Esophagus muscularis mucosa (tissue), 4 donors: ENCODE data around the gene ATP5F1D. TPM values are rescaled to one million over a fixed set of nuclear protein-coding genes. Genes with fewer than 3 reads are reported as not detected.
A peak's percentile ranks its signal among the peaks of the same experiment; 100 is the strongest.
"Not testable (repeated sequence)": the region's sequence is repeated elsewhere in the genome, so short reads cannot be mapped to it uniquely, and the experiment has no call there.

ENCODE experiments used
- DNase-seq: peaks from one replicate; pipeline ENCODE4 v3.0.0-alpha.2; 2017; ENCODE audit errors: extremely low spot score
- H3K27ac ChIP-seq, 4 donors: fragments of 200-600 bp; sonication (generic); replicated peaks in 1 of 4; 1 replicate in 3 of 4; 2 replicates in 1 of 4; pipeline ENCODE4 v1.5.1; 2016 to 2019; ENCODE audit warnings: mild to moderate bottlenecking in 1 of 4
- H3K27me3 ChIP-seq, 4 donors: fragments of 200-600 bp; sonication (generic); one replicate each; pipeline versions ENCODE4 v1.5.1 to v1.6.0; 2016 to 2019
- H3K36me3 ChIP-seq, 4 donors: fragments of 200-600 bp; sonication (generic); one replicate each; pipeline ENCODE4 v1.5.1; 2016 to 2019
- H3K4me1 ChIP-seq, 4 donors: fragments of 200-600 bp; sonication (generic); one replicate each; pipeline ENCODE4 v1.5.1; 2016 to 2019
- H3K4me3 ChIP-seq, 4 donors: fragments of 200-600 bp; sonication (generic); 1 replicate in 2 of 4; 2 replicates in 2 of 4; pipeline ENCODE4 v1.5.1; 2016 to 2019; ENCODE audit warnings: mild to moderate bottlenecking in 4 of 4, moderate library complexity in 1 of 4
- H3K9me3 ChIP-seq, 4 donors: fragments of 200-600 bp; sonication (generic); 1 replicate in 3 of 4; 2 replicates in 1 of 4; pipeline ENCODE4 v1.5.1; 2016 to 2019
- EP300 ChIP-seq: sonication (generic); formaldehyde crosslinking; IDR thresholded peaks from one replicate; pipeline ENCODE4 v1.6.1; 2017; ENCODE audit warnings: antibody characterized with exemption
- POLR2A ChIP-seq: fragments of 450-650 bp; IDR thresholded peaks from one replicate; pipeline ENCODE4 v1.6.1; 2017; ENCODE audit warnings: antibody characterized with exemption, moderate library complexity, mild to moderate bottlenecking, low read depth
- POLR2AphosphoS5 ChIP-seq, 2 donors: sonication (generic); formaldehyde crosslinking; IDR thresholded peaks; one replicate each; pipeline ENCODE4 v1.6.1; 2017; ENCODE audit warnings: antibody characterized with exemption in 2 of 2
- WGBS: methylation state at CpG from one replicate; pipeline ENCODE4 v1.1.5; 2018; 5-methylcytosine and 5-hydroxymethylcytosine counted together
- intact Hi-C: fragments of 100-400 bp; cut with DNase I; formaldehyde crosslinking; loops from one replicate; pipeline ENCODE4 v1.15.1; 2023
- total RNA-seq, 4 donors: library from RNA; depleted of rRNA; stranded (reverse); fragments of >200 nt; gene quantifications; one replicate each; pipeline versions ENCODE4 v1.1.0 to v1.2.1, GENCODE V29; 2016
- TF ChIP-seq, protein P1 (sequence below), 3 experiments: fragments of 200-600 bp in 2 of 3; fragments of 450-650 bp in 1 of 3; sonication (generic) in 2 of 3; IDR thresholded peaks; one replicate each; pipeline ENCODE4 v1.5.1; 2017 to 2019; ENCODE audit warnings: antibody characterized with exemption in 3 of 3, mild to moderate bottlenecking in 2 of 3, moderate library complexity in 1 of 3

Gene ATP5F1D
- total RNA-seq, 4 donors from 2014 or later: 77.5 to 140 (median 109) TPM

GRCh38 chr19:1244693-1245451, 3.3 kb downstream of the ATP5F1D start:
- 67% methylated on average over 1 of the region's 31 CpGs for WGBS
- Histone ChIP-seq H3K9me3 (no peaks in the 10 kb centered on the region), H3K27me3 (peaks cover 0 to 3% (median 0%) of the 10 kb centered on the region in 4 donors), H3K4me3 (peak overlapping the region; percentile 22 to 44 (median 31)), H3K36me3 (peaks cover 0 to 3% (median 1%) of the 10 kb centered on the region in 4 donors), H3K4me1 (peaks cover 71 to 81% (median 77%) of the 10 kb centered on the region in 4 donors), H3K27ac (peak overlapping the region; percentile 91 to 100 (median 100))
- TF ChIP-seq POLR2AphosphoS5 (IDR thresholded peaks at IDR 0.05) (peak; percentile 24 to 57), POLR2A (no peak)
- no peak for DNase-seq
- intact Hi-C loops: loop anchor here (1.0 kb wide), 1 partner anchor 22 kb away; no protein-coding TSS in a partner anchor

DNA sequence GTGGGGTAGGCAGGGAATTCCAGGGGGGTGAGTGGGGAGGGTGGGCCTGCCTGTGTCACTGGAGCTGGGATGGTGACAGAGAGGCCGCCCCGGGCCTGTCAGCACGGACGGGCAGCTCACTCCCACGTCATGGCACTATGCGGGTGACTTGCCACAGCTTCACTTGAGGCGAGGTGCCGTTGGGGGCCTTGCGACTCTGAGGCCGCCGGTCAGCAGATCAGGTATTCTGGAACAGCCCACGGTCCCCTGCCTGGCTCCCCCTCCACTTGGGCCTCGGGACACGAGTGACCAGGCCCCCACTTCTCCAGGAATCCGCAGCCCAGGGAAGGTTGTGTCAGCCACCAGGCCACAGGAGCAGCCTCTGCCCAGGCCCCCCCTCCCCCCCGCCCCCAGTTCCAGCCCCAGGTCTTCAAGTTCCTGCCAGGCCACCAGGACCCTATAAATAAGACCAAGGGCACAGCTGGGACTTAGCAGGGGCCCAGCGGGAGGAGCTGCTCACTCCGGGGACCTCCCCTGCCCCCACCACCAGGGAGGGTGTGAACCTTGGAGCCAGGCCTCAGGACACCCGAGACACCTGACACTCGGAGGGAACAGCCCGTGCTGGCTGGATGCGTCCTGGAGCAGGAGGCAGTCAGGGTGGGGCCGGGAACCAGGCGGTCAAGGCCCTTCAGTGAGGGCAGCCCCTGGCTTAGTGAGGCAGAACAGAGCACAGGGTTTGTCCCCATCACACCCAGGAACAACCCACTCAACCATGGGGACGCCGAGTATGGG, 4.1 kb downstream of the ATP5F1D start:
- Histone ChIP-seq H3K27me3 (peaks cover 0 to 3% (median 0%) of the 10 kb centered on the region in 4 donors), H3K9me3 (no peaks in the 10 kb centered on the region), H3K36me3 (peaks cover 0 to 8% (median 6%) of the 10 kb centered on the region in 4 donors), H3K4me1 (peaks cover 65 to 77% (median 69%) of the 10 kb centered on the region in 4 donors), H3K4me3 (peak overlapping the region; percentile 22 to 44 (median 31)), H3K27ac (peak overlapping the region; percentile 91 to 100 (median 100))
- intact Hi-C loops: no loop called here
- TF ChIP-seq POLR2A (peak; percentile 45), POLR2AphosphoS5 (IDR thresholded peaks at IDR 0.05) (peak; percentile 95), EP300 (peak; percentile 77)
- TF ChIP-seq, protein P1, sequence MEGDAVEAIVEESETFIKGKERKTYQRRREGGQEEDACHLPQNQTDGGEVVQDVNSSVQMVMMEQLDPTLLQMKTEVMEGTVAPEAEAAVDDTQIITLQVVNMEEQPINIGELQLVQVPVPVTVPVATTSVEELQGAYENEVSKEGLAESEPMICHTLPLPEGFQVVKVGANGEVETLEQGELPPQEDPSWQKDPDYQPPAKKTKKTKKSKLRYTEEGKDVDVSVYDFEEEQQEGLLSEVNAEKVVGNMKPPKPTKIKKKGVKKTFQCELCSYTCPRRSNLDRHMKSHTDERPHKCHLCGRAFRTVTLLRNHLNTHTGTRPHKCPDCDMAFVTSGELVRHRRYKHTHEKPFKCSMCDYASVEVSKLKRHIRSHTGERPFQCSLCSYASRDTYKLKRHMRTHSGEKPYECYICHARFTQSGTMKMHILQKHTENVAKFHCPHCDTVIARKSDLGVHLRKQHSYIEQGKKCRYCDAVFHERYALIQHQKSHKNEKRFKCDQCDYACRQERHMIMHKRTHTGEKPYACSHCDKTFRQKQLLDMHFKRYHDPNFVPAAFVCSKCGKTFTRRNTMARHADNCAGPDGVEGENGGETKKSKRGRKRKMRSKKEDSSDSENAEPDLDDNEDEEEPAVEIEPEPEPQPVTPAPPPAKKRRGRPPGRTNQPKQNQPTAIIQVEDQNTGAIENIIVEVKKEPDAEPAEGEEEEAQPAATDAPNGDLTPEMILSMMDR (IDR thresholded peaks at IDR 0.05): no peak
- 65% methylated on average over 18 of the region's 26 CpGs for WGBS
- no peak for DNase-seq

GRCh38 chr19:1246265-1247087, 4.9 kb downstream of the ATP5F1D start:
- intact Hi-C loops: not testable (repeated sequence)

GRCh38 chr19:1247748-1248138, 6.2 kb downstream of the ATP5F1D start:
- intact Hi-C loops: no loop called here
- Histone ChIP-seq H3K4me3 (peak overlapping the region; percentile 77 to 89 (median 82)), H3K36me3 (peaks cover 6 to 24% (median 20%) of the 10 kb centered on the region in 4 donors), H3K9me3 (no peaks in the 10 kb centered on the region), H3K27me3 (peaks cover 0 to 3% (median 0%) of the 10 kb centered on the region in 4 donors), H3K4me1 (peaks cover 55 to 81% (median 71%) of the 10 kb centered on the region in 4 donors), H3K27ac (peak overlapping the region; percentile 100)
- TF ChIP-seq, protein P1 (IDR thresholded peaks at IDR 0.05): no peak
- no peak for TF ChIP-seq EP300
- no peak for TF ChIP-seq POLR2AphosphoS5 (IDR thresholded peaks at IDR 0.05)
- no peak for TF ChIP-seq POLR2A
- WGBS: 86% methylated on average over 1 of the region's 8 CpGs
- no peak for DNase-seq

More at GRCh38 chr19:1246265-1247087, 4.9 kb downstream of the ATP5F1D start:
- not testable (repeated sequence) for H3K27me3 ChIP-seq, DNase-seq, H3K9me3 ChIP-seq
- Histone ChIP-seq H3K36me3 (peaks cover 2 to 16% (median 14%) of the 10 kb centered on the region in 4 donors), H3K4me3 (peak overlapping the region in 2 of 4 donors; percentile 24 to 44), H3K27ac (peak overlapping the region; percentile 91 to 100 (median 100)), H3K4me1 (peaks cover 57 to 77% (median 68%) of the 10 kb centered on the region in 4 donors)
- WGBS: 79% methylated on average over 23 of the region's 27 CpGs

DNA sequence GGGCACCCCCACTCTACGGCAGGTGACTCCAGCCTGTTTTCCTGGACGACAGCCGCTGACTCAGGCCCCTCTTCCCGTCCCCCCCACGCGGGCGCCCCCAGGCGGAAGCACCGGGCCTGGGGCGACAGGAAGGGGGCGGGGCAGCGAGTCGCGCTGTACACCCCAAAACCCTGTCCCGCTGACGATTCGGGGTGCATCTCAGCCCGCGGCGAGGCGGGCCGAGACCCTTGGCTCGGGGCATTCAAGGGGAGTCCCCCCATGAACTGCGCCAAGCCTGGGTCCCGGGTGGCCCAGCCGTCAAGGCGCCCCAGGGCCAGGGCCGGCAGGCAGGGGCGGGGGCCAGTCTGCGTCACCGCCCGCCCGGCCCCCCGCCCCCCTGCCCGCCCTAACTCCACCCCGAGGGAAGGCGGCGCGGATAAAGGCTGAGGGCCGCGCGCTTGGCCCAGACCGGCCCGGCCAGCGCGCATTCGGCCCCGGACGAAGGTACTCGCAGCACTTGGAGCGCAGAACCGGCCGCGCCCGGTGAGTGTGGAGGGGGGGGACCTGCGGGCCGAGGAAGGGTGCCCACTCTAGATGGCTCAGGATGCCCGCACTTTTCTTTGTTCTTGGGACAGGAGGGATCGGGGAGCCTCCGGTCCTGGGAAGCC, 6.7 kb downstream of the ATP5F1D start, which contains the start of gene MIDN:
TSS of gene MIDN (plus strand) at position 445 of the 647 bp plus-strand sequence. CDS start 1,714 bp downstream, outside the sequence.
- DNase-seq: peak; percentile 96
- intact Hi-C loops: no loop called here

More for the DNA sequence above, 6.7 kb downstream of the ATP5F1D start, which contains the start of gene MIDN:
- peaks cover 0 to 3% (median 0%) of the 10 kb centered on the region in 4 donors for H3K27me3 ChIP-seq
- peaks cover 50 to 81% (median 71%) of the 10 kb centered on the region in 4 donors for H3K4me1 ChIP-seq
- TF ChIP-seq POLR2AphosphoS5 (IDR thresholded peaks at IDR 0.05): peak; percentile 63 to 97
- TF ChIP-seq, protein P1 (IDR thresholded peaks at IDR 0.05): peak in 2 of 3 experiments; percentile 18 to 25
- peak; percentile 94 for TF ChIP-seq POLR2A
- peak; percentile 34 for TF ChIP-seq EP300
- peak within 1 kb of the TSS; percentile 77 to 89 (median 82) for H3K4me3 ChIP-seq
- peak within 1 kb of the TSS; percentile 100 for H3K27ac ChIP-seq
- H3K9me3 ChIP-seq: no peaks in the 10 kb centered on the region
- WGBS: 0% methylated on average over 2 of the region's 60 CpGs
- peaks cover 6 to 24% (median 20%) of the 10 kb centered on the region in 4 donors for H3K36me3 ChIP-seq
